GM12878 (cell line): ENCODE measurements around the gene OTOG. TPM values are rescaled to one million over a fixed set of nuclear protein-coding genes. Genes with fewer than 3 reads are reported as not detected.

ENCODE experiments used
- ATAC-seq: fragments of 200-7000 bp; cut with Tn5 transposase; 3 replicates; pipeline ENCODE4 v1.9.1; 2020; ENCODE audit warnings: mild to moderate bottlenecking, moderate library complexity
- BruUV-seq: library from RNA; stranded (reverse); fragments of 400-500 nt; replicated peaks from 2 replicates; lab custom pipeline; 2021; lab: Mats Ljungman, UMichigan
- CTCF ChIA-PET: fragments of 300-600 bp; sonication (Branson Sonifier 250); formaldehyde crosslinking; extraction: SDS; loops from one replicate; lab custom pipeline; 2021; ENCODE audit warnings: inconsistent platforms; lab: Yijun Ruan, JAX
- POLR2A ChIA-PET: fragments of 350-600 bp; formaldehyde crosslinking; extraction: SDS; loops from one replicate; lab custom pipeline; 2021; ENCODE audit warnings: inconsistent platforms; lab: Charles Lee
- RAD21 ChIA-PET: fragments of 300-600 bp; sonication (Branson Sonifier 250); formaldehyde crosslinking; loops from one replicate; lab custom pipeline; 2023; ENCODE audit warnings: antibody characterized with exemption; ENCODE audit not compliant: unreplicated experiment; lab: Charles Lee
- SMC1A ChIA-PET: fragments of 300-600 bp; sonication (Branson Sonifier 250); formaldehyde crosslinking; loops from one replicate; lab custom pipeline; 2023; ENCODE audit not compliant: unreplicated experiment, uncharacterized antibody; lab: Charles Lee
- DNase-seq: peaks from one replicate; pipeline ENCODE4 v3.0.0-alpha.2; 2011; ENCODE audit warnings: low read depth, low spot score
- FAIRE-seq: peaks from 3 replicates; lab custom pipeline; 2011; peaks lifted over from hg19 to GRCh38; lab: Jason Lieb, UNC
- H2AFZ ChIP-seq: 2 replicates; pipeline ENCODE4 v1.6.0; 2011; ENCODE audit warnings: low read depth, low read length, control low read depth; ENCODE audit not compliant: control insufficient read depth
- H3K27ac ChIP-seq: 2 replicates; pipeline ENCODE4 v1.5.1; 2011; ENCODE audit warnings: control low read depth; ENCODE audit not compliant: control insufficient read depth, insufficient read depth
- H3K27me3 ChIP-seq, 2 experiments: replicated peaks in 1 of 2; 2 replicates each; pipeline versions ENCODE4 v1.6.0 to v1.6.1; 2011; ENCODE audit warnings: low read length in 1 of 2; ENCODE audit not compliant: control insufficient read depth in 2 of 2, insufficient read depth in 2 of 2
- H3K36me3 ChIP-seq, 2 experiments: 2 replicates each; pipeline ENCODE4 v1.5.1; 2011; ENCODE audit warnings: low read length in 1 of 2; ENCODE audit not compliant: control insufficient read depth in 2 of 2, insufficient read depth in 2 of 2
- H3K4me1 ChIP-seq: 2 replicates; pipeline ENCODE4 v1.6.1; 2011; ENCODE audit warnings: mild to moderate bottlenecking, low read length, moderate library complexity, mixed read lengths; ENCODE audit not compliant: control insufficient read depth, insufficient read depth
- H3K4me2 ChIP-seq: 2 replicates; pipeline ENCODE4 v1.6.0; 2011; ENCODE audit warnings: control low read depth; ENCODE audit not compliant: control insufficient read depth, insufficient read depth
- H3K4me3 ChIP-seq: fragments of 200-600 bp; sonication (generic); 2 replicates; pipeline ENCODE4 v1.5.1; 2016
- H3K79me2 ChIP-seq: 2 replicates; pipeline ENCODE4 v1.6.0; 2011; ENCODE audit warnings: low read length; ENCODE audit not compliant: control insufficient read depth, insufficient read depth
- H3K9ac ChIP-seq: 2 replicates; pipeline ENCODE4 v1.8.0; 2011; ENCODE audit warnings: low read length, control low read depth, mixed read lengths; ENCODE audit not compliant: control insufficient read depth, insufficient read depth
- H3K9me3 ChIP-seq: replicated peaks from 3 replicates; pipeline ENCODE4 v1.5.1; 2011; ENCODE audit warnings: mild to moderate bottlenecking, low read length; ENCODE audit not compliant: control insufficient read depth, insufficient read depth
- H4K20me1 ChIP-seq: 2 replicates; pipeline ENCODE4 v1.6.0; 2011; ENCODE audit not compliant: control insufficient read depth, insufficient read depth
- HDGF ChIP-seq: fragments of 450-650 bp; IDR thresholded peaks from 2 replicates; pipeline ENCODE4 v1.6.1; 2016; ENCODE audit warnings: antibody characterized with exemption
- MEF2B ChIP-seq: fragments of 450-650 bp; IDR thresholded peaks from 2 replicates; pipeline ENCODE4 v1.6.1; 2018; ENCODE audit warnings: mild to moderate bottlenecking, moderate library complexity; ENCODE audit not compliant: partially characterized antibody, poor library complexity, severe bottlenecking
- ZBTB40 ChIP-seq: fragments of 450-650 bp; IDR thresholded peaks from 2 replicates; pipeline ENCODE4 v1.6.1; 2016; ENCODE audit warnings: mild to moderate bottlenecking, moderate library complexity, borderline replicate concordance
- ZNF384 ChIP-seq: IDR thresholded peaks from 2 replicates; pipeline ENCODE4 v1.6.1; 2012; ENCODE audit warnings: low read depth, mild to moderate bottlenecking, low read length, improper control_type of control experiment, borderline replicate concordance
- WGBS: methylation state at CpG from one replicate; pipeline ENCODE4 v1.1.6; 2016; ENCODE audit warnings: low lambda C conversion rate; ENCODE audit not compliant: insufficient replicate concordance, insufficient coverage; ENCODE audit errors: missing lambda C conversion rate; 5-methylcytosine and 5-hydroxymethylcytosine counted together
- in situ Hi-C: fragments of 300-500 bp; cut with MboI; formaldehyde crosslinking; loops from 9 replicates; pipeline ENCODE4 v1.14.3; 2018; ENCODE audit warnings: mixed read lengths
- intact Hi-C: fragments of 100-400 bp; cut with micrococcal nuclease; formaldehyde crosslinking; loops from one replicate; pipeline ENCODE4 v1.14.2; 2022; ENCODE audit not compliant: unreplicated experiment
- polyA plus RNA-seq, 11 experiments: library from polyadenylated mRNA; depleted of rRNA in 4 of 11; unstranded in 6 of 11; stranded (reverse) in 5 of 11; fragments of >200 nt; fragmentation: Nextera tagmentation in 4 of 11; fragmentation: Illumina TruSeq in 1 of 11; extraction: Ambion mirVana in 4 of 11; extraction: Trizol in 1 of 11; gene quantifications; 1 replicate in 1 of 11; 2 replicates in 10 of 11; pipeline versions ENCODE4 v1.2.1 to v1.2.3, GENCODE V29; 2011 to 2016; ENCODE audit warnings: inconsistent platforms in 2 of 11, missing spikeins in 2 of 11, low read depth in 1 of 11
- total RNA-seq, 4 experiments: library from RNA; depleted of rRNA in 3 of 4; stranded (reverse); fragments of >200 nt in 3 of 4; fragmentation: Illumina TruSeq in 1 of 4; extraction: Trizol in 1 of 4; gene quantifications; 2 replicates each; pipeline versions ENCODE4 v1.2.1 to v1.2.3, GENCODE V29; 2013 to 2021

The OTOG gene
- total and polyA plus RNA-seq, 10 of the 15 experiments (the other 5 are each of a cell fraction or from before 2014, with no cell fraction given) = not detected

DNA sequence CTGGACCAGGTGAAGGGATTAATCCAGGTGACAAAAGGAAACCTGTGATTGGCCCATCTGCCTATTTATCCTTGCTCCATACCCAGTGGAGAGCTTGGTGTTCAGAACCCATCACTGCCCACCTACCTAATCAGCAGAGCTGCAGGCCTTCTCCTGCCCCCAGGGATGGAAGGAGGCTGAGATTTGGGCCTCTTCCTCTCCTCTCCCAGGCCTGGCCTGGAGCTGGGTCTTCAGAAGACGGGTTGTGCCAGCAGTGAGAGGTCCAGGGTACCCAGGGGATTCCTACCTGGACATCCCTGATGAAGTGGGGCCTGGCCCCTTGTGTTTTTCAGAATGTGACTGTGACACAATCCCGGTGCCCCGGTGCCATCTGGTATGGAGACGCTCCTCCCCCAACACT is 92.0 kb downstream of the OTOG start:
- in situ Hi-C loops = no loop called here
- no peak for ATAC-seq
- Histone ChIP-seq H4K20me1 (no peaks in the 10 kb centered on the region; the same call in 1 of the 2 replicates), H3K27ac (no peak overlapping the region), H3K4me3 (no peak overlapping the region), H3K9ac (no peak overlapping the region), H3K4me1 (no peaks in the 10 kb centered on the region), H3K36me3 (no peaks in the 10 kb centered on the region), H3K27me3 (no peaks in the 10 kb centered on the region; a peak in 2 of 4 replicates), H3K79me2 (no peaks in the 10 kb centered on the region), H3K9me3 (no peaks in the 10 kb centered on the region), H2AFZ (no peak overlapping the region), H3K4me2 (no peak overlapping the region)
- WGBS = 43% methylated on average over 4 of the region's 4 CpGs
- intact Hi-C loops = no loop called here
- ChIA-PET RAD21 (no interaction called here), POLR2A (no interaction called here), SMC1A (no interaction called here), CTCF (no interaction called here)
- no peak for TF ChIP-seq HDGF
- no peak for TF ChIP-seq ZNF384
- TF ChIP-seq ZBTB40 = no peak
- TF ChIP-seq MEF2B = no peak
- DNase-seq = no peak
- FAIRE-seq = no peak
- BruUV-seq = no TSS peak
